22Rv1 (cell line): ENCODE data around the gene PPP2R1B.

Experiments used
- CTCF ChIP-seq: fragments of 450-650 bp; IDR thresholded peaks from 2 replicates; pipeline ENCODE4 v1.5.1; 2017; ENCODE audit warnings: mild to moderate bottlenecking
- ZFX ChIP-seq: fragments of 450-650 bp; IDR thresholded peaks from 2 replicates; pipeline ENCODE4 v1.6.1; 2017; ENCODE audit warnings: antibody characterized with exemption, borderline replicate concordance

- TF ChIP-seq CTCF, result no peak
- no peak for TF ChIP-seq ZFX
Measured at GRCh38 chr11:111770581-111771134, 4.5 kb upstream of the PPP2R1B start.
